ENCODE data around the gene ZNF652. TPM values are rescaled to one million over a fixed set of nuclear protein-coding genes. Genes with fewer than 3 reads are reported as not detected.
A peak's percentile ranks its signal among the peaks of the same experiment; 100 is the strongest.

The ZNF652 gene
- total RNA-seq, 3 donors from 2014 or later: 34.2 to 157 (median 72.4) TPM

GRCh38 chr17:49260817-49261291 is 101.2 kb downstream of the ZNF652 start:
- H3K27ac ChIP-seq: peak overlapping the region; percentile 82 to 84
- intact Hi-C loops (cut with DNase I; ENCODE audit: low total_unique reads): no loop called here
- peak; percentile 52 to 53 for DNase-seq (ENCODE audit: low spot score in 2 of 2)
- no peaks in the 10 kb centered on the region for H3K4me1 ChIP-seq
- TF ChIP-seq POLR2A (IDR thresholded peaks at IDR 0.05) (no peak), CTCF (IDR thresholded peaks at IDR 0.05) (no peak), POLR2AphosphoS5 (IDR thresholded peaks at IDR 0.05) (no peak)
- no peaks in the 10 kb centered on the region for H3K36me3 ChIP-seq
- no peaks in the 10 kb centered on the region for H3K9me3 ChIP-seq
- peak overlapping the region; percentile 55 to 84 (median 66) for H3K4me3 ChIP-seq
- no peaks in the 10 kb centered on the region for H3K27me3 ChIP-seq

- no peaks in the 10 kb centered on the region for H3K27me3 ChIP-seq
- no peaks in the 10 kb centered on the region for H3K36me3 ChIP-seq
- H3K9me3 ChIP-seq: no peaks in the 10 kb centered on the region
- H3K4me3 ChIP-seq: peak overlapping the region; percentile 55 to 84 (median 66)
- TF ChIP-seq POLR2AphosphoS5 (IDR thresholded peaks at IDR 0.05): no peak
- no peak for TF ChIP-seq CTCF (IDR thresholded peaks at IDR 0.05)
- TF ChIP-seq POLR2A (IDR thresholded peaks at IDR 0.05): no peak
- H3K27ac ChIP-seq: peak overlapping the region; percentile 82 to 84
- no peaks in the 10 kb centered on the region for H3K4me1 ChIP-seq
- intact Hi-C loops (cut with DNase I; ENCODE audit: low total_unique reads): no loop called here
- peak; percentile 44 to 53 for DNase-seq (ENCODE audit: low spot score in 2 of 2)
These were observed 101.8 kb downstream of the ZNF652 start for GRCh38 chr17:49260011-49260816.

- Histone ChIP-seq H3K9me3 (no peaks in the 10 kb centered on the region), H3K4me3 (peak overlapping the region; percentile 55 to 84 (median 66)), H3K4me1 (no peaks in the 10 kb centered on the region), H3K27me3 (no peaks in the 10 kb centered on the region), H3K27ac (peak overlapping the region; percentile 82 to 84), H3K36me3 (no peaks in the 10 kb centered on the region)
- DNase-seq (ENCODE audit: low spot score in 2 of 2): no peak
- intact Hi-C loops (cut with DNase I; ENCODE audit: low total_unique reads): loop anchor here (10.0 kb wide), 1 partner anchor 1055 kb away; no protein-coding TSS in a partner anchor
- TF ChIP-seq CTCF (IDR thresholded peaks at IDR 0.05): no peak
- no peak for TF ChIP-seq POLR2AphosphoS5 (IDR thresholded peaks at IDR 0.05)
- no peak for TF ChIP-seq POLR2A (IDR thresholded peaks at IDR 0.05)
These were observed 102.4 kb downstream of the ZNF652 start for GRCh38 chr17:49259663-49260010.

- intact Hi-C loops (cut with DNase I; ENCODE audit: low total_unique reads): loop anchor here (10.0 kb wide), 1 partner anchor 1054 kb away; no protein-coding TSS in a partner anchor
- no peak overlapping the region for H3K4me3 ChIP-seq
- H3K36me3 ChIP-seq: no peaks in the 10 kb centered on the region
- no peaks in the 10 kb centered on the region for H3K27me3 ChIP-seq
- H3K27ac ChIP-seq: no peak overlapping the region
- TF ChIP-seq POLR2A (IDR thresholded peaks at IDR 0.05) (no peak), POLR2AphosphoS5 (IDR thresholded peaks at IDR 0.05) (no peak), CTCF (IDR thresholded peaks at IDR 0.05) (no peak)
- H3K4me1 ChIP-seq: no peaks in the 10 kb centered on the region
- DNase-seq (ENCODE audit: low spot score in 2 of 2): no peak
- no peaks in the 10 kb centered on the region for H3K9me3 ChIP-seq
These were observed 103.7 kb downstream of the ZNF652 start for GRCh38 chr17:49258394-49258793.

- H3K9me3 ChIP-seq: no peaks in the 10 kb centered on the region
- no peak overlapping the region for H3K27ac ChIP-seq
- H3K27me3 ChIP-seq: no peaks in the 10 kb centered on the region
- no peaks in the 10 kb centered on the region for H3K36me3 ChIP-seq
- no peak for DNase-seq (ENCODE audit: low spot score in 2 of 2)
- intact Hi-C loops (cut with DNase I; ENCODE audit: low total_unique reads): loop anchor here (10.0 kb wide), 1 partner anchor 1050 kb away; no protein-coding TSS in a partner anchor
- TF ChIP-seq CTCF (IDR thresholded peaks at IDR 0.05) (no peak), POLR2AphosphoS5 (IDR thresholded peaks at IDR 0.05) (no peak), POLR2A (IDR thresholded peaks at IDR 0.05) (no peak)
- H3K4me3 ChIP-seq: no peak overlapping the region
- no peaks in the 10 kb centered on the region for H3K4me1 ChIP-seq
These were observed 106.9 kb downstream of the ZNF652 start for GRCh38 chr17:49255125-49255524.
